Gastroesophageal sphincter (tissue), 3 donors: ENCODE data around the gene PTPRN2.

Experiments used
- EP300 ChIP-seq: sonication (generic); formaldehyde crosslinking; IDR thresholded peaks from one replicate; pipeline ENCODE4 v1.6.1; 2017; ENCODE audit warnings: antibody characterized with exemption, mild to moderate bottlenecking
- POLR2AphosphoS5 ChIP-seq: sonication (generic); formaldehyde crosslinking; IDR thresholded peaks from one replicate; pipeline ENCODE4 v1.6.1; 2017; ENCODE audit warnings: antibody characterized with exemption
- TF ChIP-seq, protein P1 (sequence below), 4 experiments: fragments of 200-600 bp in 2 of 4; fragments of 450-650 bp in 2 of 4; sonication (generic) in 1 of 4; IDR thresholded peaks; one replicate each; pipeline ENCODE4 v1.5.1; 2017 to 2019; ENCODE audit warnings: antibody characterized with exemption in 4 of 4, mild to moderate bottlenecking in 2 of 4, moderate library complexity in 2 of 4

DNA sequence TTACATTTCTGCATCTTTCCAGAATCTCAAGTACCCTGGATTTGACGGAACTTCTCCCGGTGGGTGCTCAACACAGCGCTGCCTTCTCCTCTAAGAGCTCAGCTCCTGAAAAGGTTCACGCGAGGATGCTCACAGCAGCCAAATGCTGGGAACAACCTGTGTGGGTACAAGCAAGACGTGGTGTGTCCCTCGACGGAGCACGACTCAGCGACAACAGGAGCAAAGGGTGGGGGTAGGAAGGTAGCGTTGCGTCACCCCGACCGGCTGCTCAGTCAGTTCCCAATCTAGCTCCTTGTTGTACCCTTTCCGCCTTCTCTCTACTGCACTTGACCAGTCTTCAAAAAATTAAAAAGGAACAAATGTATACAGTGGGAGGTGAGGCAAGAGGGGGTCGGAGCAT is 117.3 kb downstream of the PTPRN2 start:
- TF ChIP-seq, protein P1, sequence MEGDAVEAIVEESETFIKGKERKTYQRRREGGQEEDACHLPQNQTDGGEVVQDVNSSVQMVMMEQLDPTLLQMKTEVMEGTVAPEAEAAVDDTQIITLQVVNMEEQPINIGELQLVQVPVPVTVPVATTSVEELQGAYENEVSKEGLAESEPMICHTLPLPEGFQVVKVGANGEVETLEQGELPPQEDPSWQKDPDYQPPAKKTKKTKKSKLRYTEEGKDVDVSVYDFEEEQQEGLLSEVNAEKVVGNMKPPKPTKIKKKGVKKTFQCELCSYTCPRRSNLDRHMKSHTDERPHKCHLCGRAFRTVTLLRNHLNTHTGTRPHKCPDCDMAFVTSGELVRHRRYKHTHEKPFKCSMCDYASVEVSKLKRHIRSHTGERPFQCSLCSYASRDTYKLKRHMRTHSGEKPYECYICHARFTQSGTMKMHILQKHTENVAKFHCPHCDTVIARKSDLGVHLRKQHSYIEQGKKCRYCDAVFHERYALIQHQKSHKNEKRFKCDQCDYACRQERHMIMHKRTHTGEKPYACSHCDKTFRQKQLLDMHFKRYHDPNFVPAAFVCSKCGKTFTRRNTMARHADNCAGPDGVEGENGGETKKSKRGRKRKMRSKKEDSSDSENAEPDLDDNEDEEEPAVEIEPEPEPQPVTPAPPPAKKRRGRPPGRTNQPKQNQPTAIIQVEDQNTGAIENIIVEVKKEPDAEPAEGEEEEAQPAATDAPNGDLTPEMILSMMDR (IDR thresholded peaks at IDR 0.05): no peak
- TF ChIP-seq POLR2AphosphoS5: no peak
- no peak for TF ChIP-seq EP300
